Neuronal stem cell (in vitro differentiated cells): Measurements from ENCODE around the gene OR1J2.
"Not testable (repeated sequence)": the region's sequence is repeated elsewhere in the genome, so short reads cannot be mapped to it uniquely, and the experiment has no call there.

Source experiments
- DNase-seq: peaks from one replicate; pipeline ENCODE4 v3.0.0-alpha.2; 2013; ENCODE audit warnings: low spot score
- H2AFZ ChIP-seq: one replicate; pipeline ENCODE4 v1.6.1; 2013; ENCODE audit warnings: mild to moderate bottlenecking, low read length, inconsistent platforms
- H2AK5ac ChIP-seq: 2 replicates; pipeline ENCODE4 v1.6.1; 2013; ENCODE audit warnings: low read depth, mild to moderate bottlenecking, inconsistent platforms, low read length, moderate library complexity, mixed read lengths
- H2BK120ac ChIP-seq: 2 replicates; pipeline ENCODE4 v1.6.1; 2013; ENCODE audit warnings: low read depth, mild to moderate bottlenecking, inconsistent platforms, low read length, moderate library complexity, mixed read lengths
- H2BK12ac ChIP-seq: one replicate; pipeline ENCODE4 v1.6.1; 2013; ENCODE audit warnings: low read length, inconsistent platforms
- H2BK15ac ChIP-seq: 2 replicates; pipeline ENCODE4 v1.6.1; 2013; ENCODE audit warnings: mild to moderate bottlenecking, low read length, inconsistent platforms, mixed read lengths
- H2BK5ac ChIP-seq: one replicate; pipeline ENCODE4 v1.6.1; 2013; ENCODE audit warnings: inconsistent platforms, mild to moderate bottlenecking, low read length, moderate library complexity
- H3K14ac ChIP-seq: one replicate; pipeline ENCODE4 v1.6.1; 2013; ENCODE audit warnings: low read length, inconsistent platforms
- H3K18ac ChIP-seq: 2 replicates; pipeline ENCODE4 v1.6.1; 2013; ENCODE audit warnings: low read length, inconsistent platforms
- H3K23ac ChIP-seq: 2 replicates; pipeline ENCODE4 v1.6.1; 2013; ENCODE audit warnings: low read depth, mild to moderate bottlenecking, mixed read lengths, low read length, inconsistent platforms; ENCODE audit not compliant: poor library complexity
- H3K27ac ChIP-seq: replicated peaks from 3 replicates; pipeline ENCODE4 v1.5.1; 2013; ENCODE audit warnings: low read length, inconsistent platforms
- H3K27me3 ChIP-seq, 3 experiments: 2 replicates each; pipeline ENCODE4 v1.6.1; 2013; ENCODE audit warnings: low read length in 3 of 3, mild to moderate bottlenecking in 2 of 3, inconsistent platforms in 1 of 3, low read depth in 1 of 3, mixed read lengths in 1 of 3, moderate library complexity in 1 of 3; ENCODE audit not compliant: control insufficient read depth in 3 of 3, insufficient read depth in 3 of 3
- H3K36me3 ChIP-seq, 2 donors: replicated peaks in 1 of 2; 2 replicates each; pipeline ENCODE4 v1.6.1; 2013; ENCODE audit warnings: low read length in 2 of 2; ENCODE audit not compliant: control insufficient read depth in 2 of 2, insufficient read depth in 2 of 2
- H3K4ac ChIP-seq: 2 replicates; pipeline ENCODE4 v1.6.1; 2013; ENCODE audit warnings: inconsistent platforms, mild to moderate bottlenecking, low read length, moderate library complexity
- H3K4me1 ChIP-seq, 2 donors: 1 replicate in 1 of 2; 2 replicates in 1 of 2; pipeline ENCODE4 v1.6.1; 2013; ENCODE audit warnings: low read length in 2 of 2, low read depth in 1 of 2; ENCODE audit not compliant: control insufficient read depth in 2 of 2, insufficient read depth in 1 of 2
- H3K4me2 ChIP-seq: one replicate; pipeline ENCODE4 v1.6.1; 2013; ENCODE audit warnings: mild to moderate bottlenecking, low read length, inconsistent platforms; ENCODE audit not compliant: insufficient read depth, poor library complexity, severe bottlenecking
- H3K4me3 ChIP-seq, 2 donors: 2 replicates each; pipeline ENCODE4 v1.5.1; 2013; ENCODE audit warnings: low read length in 2 of 2, mild to moderate bottlenecking in 2 of 2, inconsistent platforms in 1 of 2, moderate library complexity in 1 of 2
- H3K79me1 ChIP-seq: one replicate; pipeline ENCODE4 v1.6.1; 2013; ENCODE audit warnings: low read depth, mild to moderate bottlenecking, inconsistent platforms, low read length, moderate library complexity
- H3K9ac ChIP-seq: one replicate; pipeline ENCODE4 v1.6.1; 2013; ENCODE audit warnings: mild to moderate bottlenecking, low read depth, low read length, inconsistent platforms; ENCODE audit not compliant: poor library complexity
- H3K9me3 ChIP-seq, 2 donors: replicated peaks in 1 of 2; 2 replicates each; pipeline versions ENCODE3 to v1.6.1; 2013; ENCODE audit warnings: low read length in 2 of 2, mild to moderate bottlenecking in 2 of 2, inconsistent platforms in 1 of 2, low read depth in 1 of 2, mixed read lengths in 1 of 2, moderate library complexity in 1 of 2; ENCODE audit not compliant: control insufficient read depth in 2 of 2, insufficient read depth in 1 of 2
- H4K8ac ChIP-seq: one replicate; pipeline ENCODE4 v1.6.1; 2013; ENCODE audit warnings: low read depth, mild to moderate bottlenecking, inconsistent platforms, low read length, moderate library complexity
- H4K91ac ChIP-seq: one replicate; pipeline ENCODE4 v1.6.1; 2013; ENCODE audit warnings: low read length, low read depth, mild to moderate bottlenecking, inconsistent platforms; ENCODE audit not compliant: poor library complexity
- WGBS, 2 donors: extraction: QIAGEN DNeasy Blood & Tissue Kit; methylation state at CpG; one replicate each; pipeline ENCODE4 v1.1.7; 2013; ENCODE audit warnings: missing lambda C conversion rate in 2 of 2, mixed read lengths in 1 of 2; ENCODE audit not compliant: insufficient read length in 2 of 2, insufficient replicate concordance in 1 of 2; ENCODE audit errors: extremely low coverage in 2 of 2; 5-methylcytosine and 5-hydroxymethylcytosine counted together

The OR1J2 gene

GRCh38 chr9:122537066-122537465 lies 26.5 kb downstream of the OR1J2 start:
- H3K9ac ChIP-seq, H4K91ac ChIP-seq, H2AFZ ChIP-seq, H2BK15ac ChIP-seq, H3K27me3 ChIP-seq, H3K27ac ChIP-seq, H3K4ac ChIP-seq, H2BK120ac ChIP-seq, H3K4me2 ChIP-seq, H2BK5ac ChIP-seq, H3K4me1 ChIP-seq, H3K14ac ChIP-seq, H2AK5ac ChIP-seq, H3K9me3 ChIP-seq, H3K4me3 ChIP-seq, H4K8ac ChIP-seq, H2BK12ac ChIP-seq, H3K23ac ChIP-seq, H3K18ac ChIP-seq, DNase-seq, H3K36me3 ChIP-seq, H3K79me1 ChIP-seq: not testable (repeated sequence)
- no CpG with 5 or more reads among the region's 7 CpGs for WGBS, 2 donors

GRCh38 chr9:122538757-122539156 lies 28.2 kb downstream of the OR1J2 start:
- Histone ChIP-seq H3K36me3 (no peaks in the 10 kb centered on the region), H3K14ac (no peak overlapping the region), H3K9me3 (peaks cover 0 to 2% of the 10 kb centered on the region in 2 donors), H3K4me2 (no peak overlapping the region), H3K79me1 (no peaks in the 10 kb centered on the region), H2BK15ac (no peak overlapping the region), H3K27me3 (no peaks in the 10 kb centered on the region), H3K27ac (no peak overlapping the region), H3K4ac (no peak overlapping the region), H2BK12ac (no peak overlapping the region), H2AFZ (no peak overlapping the region), H2AK5ac (no peak overlapping the region), H4K91ac (no peak overlapping the region), H4K8ac (no peak overlapping the region), H3K9ac (no peak overlapping the region), H2BK120ac (no peak overlapping the region), H3K4me1 (no peaks in the 10 kb centered on the region), H3K23ac (no peak overlapping the region), H3K18ac (no peak overlapping the region), H2BK5ac (no peak overlapping the region), H3K4me3 (no peak overlapping the region)
- no peak for DNase-seq
- WGBS, 2 donors, result no CpG with 5 or more reads among the region's 2 CpGs

- WGBS, 2 donors, result no CpG with 5 or more reads among the region's 8 CpGs
- H3K79me1 ChIP-seq, result no peaks in the 10 kb centered on the region
- no peak overlapping the region for H2BK15ac ChIP-seq
- no peak overlapping the region for H4K91ac ChIP-seq
- no peak overlapping the region for H3K23ac ChIP-seq
- H4K8ac ChIP-seq, result no peak overlapping the region
- no peak overlapping the region for H3K9ac ChIP-seq
- no peak overlapping the region for H2AFZ ChIP-seq
- no peaks in the 10 kb centered on the region for H3K4me1 ChIP-seq
- peaks cover 0 to 6% of the 10 kb centered on the region in 2 donors for H3K9me3 ChIP-seq
- DNase-seq, result no peak
- H3K18ac ChIP-seq, result no peak overlapping the region
- no peak overlapping the region for H3K4me3 ChIP-seq
- H3K27me3 ChIP-seq, result peaks cover 0 to under 1% (median 0%) of the 10 kb centered on the region in 3 experiments
- no peak overlapping the region for H3K4me2 ChIP-seq
- no peak overlapping the region for H2BK12ac ChIP-seq
- no peak overlapping the region for H3K4ac ChIP-seq
- no peak overlapping the region for H3K14ac ChIP-seq
- H2AK5ac ChIP-seq, result no peak overlapping the region
- no peak overlapping the region for H3K27ac ChIP-seq
- no peak overlapping the region for H2BK5ac ChIP-seq
- H3K36me3 ChIP-seq, result no peaks in the 10 kb centered on the region
- no peak overlapping the region for H2BK120ac ChIP-seq
Observed at GRCh38 chr9:122546196-122546595, 35.6 kb downstream of the OR1J2 start.

GRCh38 chr9:122551371-122551770 lies 40.8 kb downstream of the OR1J2 start:
- no CpG with 5 or more reads among the region's 5 CpGs for WGBS, 2 donors
- no peak overlapping the region for H3K4ac ChIP-seq
- peaks cover 0 to 26% (median 0%) of the 10 kb centered on the region in 3 experiments for H3K27me3 ChIP-seq
- no peak overlapping the region for H3K4me3 ChIP-seq
- no peak overlapping the region for H3K4me2 ChIP-seq
- no peaks in the 10 kb centered on the region for H3K4me1 ChIP-seq
- H3K27ac ChIP-seq, result no peak overlapping the region
- H3K23ac ChIP-seq, result no peak overlapping the region
- H3K9me3 ChIP-seq, result peaks cover 0 to 16% of the 10 kb centered on the region in 2 donors
- H2BK15ac ChIP-seq, result no peak overlapping the region
- no peak overlapping the region for H2BK120ac ChIP-seq
- H2BK12ac ChIP-seq, result no peak overlapping the region
- H2AK5ac ChIP-seq, result no peak overlapping the region
- H3K14ac ChIP-seq, result no peak overlapping the region
- H4K8ac ChIP-seq, result no peak overlapping the region
- no peak overlapping the region for H4K91ac ChIP-seq
- no peaks in the 10 kb centered on the region for H3K36me3 ChIP-seq
- no peak overlapping the region for H3K9ac ChIP-seq
- H2AFZ ChIP-seq, result no peak overlapping the region
- no peak overlapping the region for H2BK5ac ChIP-seq
- no peak overlapping the region for H3K18ac ChIP-seq
- H3K79me1 ChIP-seq, result no peaks in the 10 kb centered on the region
- DNase-seq, result no peak
